ENCODE measurements around the gene PSMA8. TPM values are rescaled to one million over a fixed set of nuclear protein-coding genes. Genes with fewer than 3 reads are reported as not detected.
A peak's percentile ranks its signal among the peaks of the same experiment; 100 is the strongest.

Gene PSMA8
- not detected for total RNA-seq
- long read RNA-seq = 0 reads

- H3K36me3 ChIP-seq = no peaks in the 10 kb centered on the region
- ATAC-seq (no peak), DNase-seq (no peak)
- intact Hi-C loops (cut with DNase I) = no loop called here
- no peak within 1 kb of the TSS for H3K27ac ChIP-seq
- no peak for TF ChIP-seq CTCF (IDR thresholded peaks at IDR 0.05)
- H3K4me1 ChIP-seq = no peaks in the 10 kb centered on the region
- H3K27me3 ChIP-seq (ENCODE audit: low read depth) = no peaks in the 10 kb centered on the region
- no peaks in the 10 kb centered on the region for H3K9me3 ChIP-seq
- H3K4me3 ChIP-seq = no peak within 1 kb of the TSS
Measured at GRCh38 chr18:26133652-26134051, at the start of gene PSMA8. Gene PSMA8, plus strand, starts transcription at chr18:26133869. Its CDS starts 97 bp downstream, at chr18:26133966.

GRCh38 chr18:26085056-26085455 lies 48.6 kb upstream of the PSMA8 start:
- DNase-seq (no peak), ATAC-seq (no peak)
- no peaks in the 10 kb centered on the region for H3K9me3 ChIP-seq
- intact Hi-C loops (cut with DNase I) = no loop called here
- no peak overlapping the region for H3K4me3 ChIP-seq
- peaks cover 28% of the 10 kb centered on the region for H3K4me1 ChIP-seq
- no peak for TF ChIP-seq CTCF (IDR thresholded peaks at IDR 0.05)
- H3K36me3 ChIP-seq = peaks cover 52% of the 10 kb centered on the region
- no peaks in the 10 kb centered on the region for H3K27me3 ChIP-seq (ENCODE audit: low read depth)
- H3K27ac ChIP-seq = no peak overlapping the region

GRCh38 chr18:26086959-26087358 lies 46.7 kb upstream of the PSMA8 start:
- H3K4me3 ChIP-seq = no peak overlapping the region
- H3K27me3 ChIP-seq (ENCODE audit: low read depth) = no peaks in the 10 kb centered on the region
- H3K36me3 ChIP-seq = peaks cover 44% of the 10 kb centered on the region
- H3K27ac ChIP-seq = no peak overlapping the region
- H3K9me3 ChIP-seq = no peaks in the 10 kb centered on the region
- peaks cover 35% of the 10 kb centered on the region for H3K4me1 ChIP-seq
- intact Hi-C loops (cut with DNase I) = no loop called here
- DNase-seq = no peak
- no peak for TF ChIP-seq CTCF (IDR thresholded peaks at IDR 0.05)
- ATAC-seq = no peak

- Histone ChIP-seq H3K9me3 (no peaks in the 10 kb centered on the region), H3K4me1 (peaks cover 35% of the 10 kb centered on the region), H3K36me3 (peaks cover 36% of the 10 kb centered on the region), H3K4me3 (peak overlapping the region; percentile 88), H3K27me3 (ENCODE audit: low read depth) (no peaks in the 10 kb centered on the region), H3K27ac (no peak overlapping the region)
- no peak for TF ChIP-seq CTCF (IDR thresholded peaks at IDR 0.05)
- DNase-seq (no peak), ATAC-seq (no peak)
- intact Hi-C loops (cut with DNase I) = no loop called here
Measured at GRCh38 chr18:26088487-26088886, 45.2 kb upstream of the PSMA8 start.

GRCh38 chr18:26089293-26090129 lies 44.2 kb upstream of the PSMA8 start:
- TF ChIP-seq CTCF (IDR thresholded peaks at IDR 0.05) = no peak
- Histone ChIP-seq H3K4me1 (peaks cover 35% of the 10 kb centered on the region), H3K36me3 (peaks cover 27% of the 10 kb centered on the region), H3K9me3 (no peaks in the 10 kb centered on the region), H3K4me3 (peak overlapping the region; percentile 88), H3K27me3 (ENCODE audit: low read depth) (no peaks in the 10 kb centered on the region), H3K27ac (peak overlapping the region; percentile 96)
- no peak for DNase-seq
- ATAC-seq = no peak
- intact Hi-C loops (cut with DNase I) = no loop called here
